ENCODE data around the gene AUTS2.

AUTS2 gene

GRCh38 chr7:69600710-69601519 lies 2.6 kb downstream of the AUTS2 start:
- DNase-seq: no peak

GRCh38 chr7:69602522-69602921 lies 4.2 kb downstream of the AUTS2 start:
- no peak for DNase-seq

- no peak for DNase-seq
These were observed 5.1 kb downstream of the AUTS2 start for GRCh38 chr7:69603351-69603750.

GRCh38 chr7:69603937-69604494 lies 5.7 kb downstream of the AUTS2 start:
- DNase-seq: no peak

GRCh38 chr7:69605070-69605469 lies 6.8 kb downstream of the AUTS2 start:
- no peak for DNase-seq

- DNase-seq: no peak
These were observed 7.3 kb downstream of the AUTS2 start for GRCh38 chr7:69605546-69605945.

- no peak for DNase-seq
These were observed 9.8 kb downstream of the AUTS2 start for GRCh38 chr7:69608049-69608448.

GRCh38 chr7:69608878-69609277 lies 10.6 kb downstream of the AUTS2 start:
- DNase-seq: no peak

GRCh38 chr7:69609541-69610373 lies 11.5 kb downstream of the AUTS2 start:
- DNase-seq: no peak

- DNase-seq: no peak
These were observed 12.3 kb downstream of the AUTS2 start for GRCh38 chr7:69610374-69611084.

- DNase-seq: no peak
These were observed 14.7 kb downstream of the AUTS2 start for GRCh38 chr7:69612981-69613380.

GRCh38 chr7:69613846-69614245 lies 15.6 kb downstream of the AUTS2 start:
- no peak for DNase-seq

GRCh38 chr7:69615685-69616084 lies 17.4 kb downstream of the AUTS2 start:
- DNase-seq: no peak

- no peak for DNase-seq
These were observed 19.1 kb downstream of the AUTS2 start for GRCh38 chr7:69617364-69617763.

- no peak for DNase-seq
These were observed 20.8 kb downstream of the AUTS2 start for GRCh38 chr7:69619054-69619453.

GRCh38 chr7:69619635-69620034 lies 21.4 kb downstream of the AUTS2 start:
- no peak for DNase-seq

- DNase-seq: no peak
These were observed 21.8 kb downstream of the AUTS2 start for GRCh38 chr7:69620063-69620462.

- DNase-seq: no peak
These were observed 22.4 kb downstream of the AUTS2 start for GRCh38 chr7:69620650-69621049.

GRCh38 chr7:69622014-69622835 lies 23.9 kb downstream of the AUTS2 start:
- no peak for DNase-seq

GRCh38 chr7:69622960-69623359 lies 24.7 kb downstream of the AUTS2 start:
- no peak for DNase-seq

GRCh38 chr7:69624435-69625230 lies 26.4 kb downstream of the AUTS2 start:
- DNase-seq: peak; percentile 38

Measured in NCI-H1092 treated with DMSO at 0.1 percent for 48 hours (cell line).